Panc1 (cell line): ENCODE measurements around the gene TLL2. TPM values are rescaled to one million over a fixed set of nuclear protein-coding genes. Genes with fewer than 3 reads are reported as not detected.

ENCODE experiments used
- ATAC-seq: fragments of 200-7000 bp; cut with Tn5 transposase; 2 replicates; pipeline ENCODE4 v1.9.1; 2020; ENCODE audit warnings: mild to moderate bottlenecking, moderate library complexity
- BruUV-seq: library from RNA; stranded (reverse); fragments of 400-500 nt; replicated peaks from 2 replicates; lab custom pipeline; 2021; lab: Mats Ljungman, UMichigan
- CTCF ChIA-PET: fragments of 300-600 bp; sonication (Branson Sonifier 250); formaldehyde crosslinking; loops from one replicate; lab custom pipeline; 2022; ENCODE audit warnings: antibody characterized with exemption; lab: Charles Lee
- POLR2A ChIA-PET: fragments of 300-600 bp; sonication (Branson Sonifier 250); formaldehyde crosslinking; loops from one replicate; lab custom pipeline; 2022; ENCODE audit warnings: antibody characterized with exemption; lab: Charles Lee
- DNase-seq: peaks from one replicate; pipeline ENCODE4 v3.0.0-alpha.2; 2010; ENCODE audit warnings: low read depth, low spot score
- H3K27ac ChIP-seq: 2 replicates; pipeline ENCODE4 v1.5.1; 2011; ENCODE audit warnings: mild to moderate bottlenecking, low read length, inconsistent platforms
- H3K27me3 ChIP-seq: fragments of 200-500 bp; sonication (Bioruptor generic); 2 replicates; pipeline ENCODE4 v1.6.0; 2014; ENCODE audit warnings: low read length, inconsistent platforms; ENCODE audit not compliant: control insufficient read depth, insufficient read depth
- H3K36me3 ChIP-seq: fragments of 200-500 bp; sonication (Bioruptor generic); 2 replicates; pipeline ENCODE4 v1.5.1; 2014; ENCODE audit warnings: inconsistent platforms, mild to moderate bottlenecking, low read length, moderate library complexity; ENCODE audit not compliant: control insufficient read depth, insufficient read depth
- H3K4me1 ChIP-seq: 2 replicates; pipeline ENCODE4 v1.5.1; 2011; ENCODE audit warnings: inconsistent platforms, mild to moderate bottlenecking, low read length, moderate library complexity; ENCODE audit not compliant: control insufficient read depth, insufficient read depth
- H3K4me3 ChIP-seq, 2 experiments: 2 replicates each; pipeline ENCODE4 v1.5.1; 2011 to 2012; ENCODE audit warnings: low read depth in 2 of 2, low read length in 2 of 2, mild to moderate bottlenecking in 2 of 2, inconsistent platforms in 1 of 2, moderate library complexity in 1 of 2
- H3K9me3 ChIP-seq: fragments of 200-500 bp; sonication (Bioruptor generic); 2 replicates; pipeline ENCODE4 v1.5.1; 2014; ENCODE audit warnings: low read depth, mild to moderate bottlenecking, inconsistent platforms, low read length, moderate library complexity; ENCODE audit not compliant: control insufficient read depth, insufficient read depth
- CTCF ChIP-seq: fragments of 450-650 bp; IDR thresholded peaks from 2 replicates; pipeline ENCODE4 v1.5.1; 2017; ENCODE audit warnings: mild to moderate bottlenecking
- POLR2AphosphoS5 ChIP-seq: IDR thresholded peaks from 2 replicates; pipeline ENCODE4 v1.6.1; 2012; ENCODE audit warnings: mild to moderate bottlenecking, low read depth, low read length, moderate library complexity
- REST ChIP-seq, 2 experiments: IDR thresholded peaks; 2 replicates each; pipeline ENCODE4 v1.6.1; 2011 to 2012; ENCODE audit warnings: low read depth in 2 of 2, control low read depth in 1 of 2, low read length in 1 of 2, mild to moderate bottlenecking in 1 of 2, moderate library complexity in 1 of 2; ENCODE audit not compliant: insufficient read depth in 1 of 2
- SIN3A ChIP-seq: IDR thresholded peaks from 2 replicates; pipeline ENCODE4 v1.6.1; 2012; ENCODE audit warnings: low read depth, mild to moderate bottlenecking, low read length, moderate library complexity, borderline replicate concordance; ENCODE audit not compliant: insufficient read depth
- TCF7L2 ChIP-seq: IDR thresholded peaks from 2 replicates; pipeline ENCODE4 v1.6.1; 2011; ENCODE audit warnings: mild to moderate bottlenecking, low read depth, low read length, inconsistent platforms
- in situ Hi-C: cut with HindIII; loops from 2 replicates; pipeline ENCODE4 v1.10.0; 2016; ENCODE audit warnings: low sequenced_read_pairs, low pct_unique_long_range_greater_than_20kb
- intact Hi-C: fragments of 100-400 bp; cut with micrococcal nuclease; formaldehyde crosslinking; loops from one replicate; pipeline ENCODE4 v1.10.0; 2022; ENCODE audit not compliant: unreplicated experiment
- total RNA-seq: library from RNA; stranded (reverse); gene quantifications from one replicate; pipeline ENCODE4 v1.2.1, GENCODE V29; 2021; ENCODE audit not compliant: unreplicated experiment

Gene TLL2
- total RNA-seq, 1 experiment from 2014 or later, result 0.64 TPM

DNA sequence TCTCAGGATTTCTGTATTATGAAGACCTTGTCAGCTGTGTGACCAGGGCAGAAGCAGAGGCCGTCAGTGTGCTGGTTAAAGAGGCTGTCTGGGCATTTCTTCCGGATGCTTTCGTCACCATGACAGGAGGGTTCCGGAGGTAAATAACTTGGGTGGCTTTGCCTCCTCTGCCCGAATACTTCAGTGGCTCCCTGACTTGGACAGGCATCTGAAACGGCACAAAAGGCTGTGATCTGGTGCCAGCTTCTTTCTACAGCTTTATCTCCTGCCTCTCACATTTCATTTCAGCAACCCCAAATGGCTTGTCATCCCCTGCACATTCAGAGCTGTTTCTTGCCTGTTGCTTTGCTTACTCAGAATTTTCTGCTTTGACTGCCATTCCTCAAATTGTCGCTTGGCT, 186.3 kb downstream of the TLL2 start:
- H3K4me1 ChIP-seq, result no peaks in the 10 kb centered on the region
- H3K27ac ChIP-seq, result no peak overlapping the region
- H3K4me3 ChIP-seq, result no peak overlapping the region
- no peaks in the 10 kb centered on the region for H3K36me3 ChIP-seq
- ChIA-PET CTCF (no interaction called here), POLR2A (no interaction called here)
- no peaks in the 10 kb centered on the region for H3K9me3 ChIP-seq
- TF ChIP-seq SIN3A (no peak), REST (IDR thresholded peaks at IDR 0.05; ENCODE audit: insufficient read depth in 1 of 2, low read depth in 2 of 2, low read length in 1 of 2) (no peak), CTCF (no peak), TCF7L2 (no peak), POLR2AphosphoS5 (no peak)
- intact Hi-C loops, result no loop called here
- DNase-seq (no peak), ATAC-seq (no peak)
- in situ Hi-C loops, result no loop called here
- no TSS peak for BruUV-seq
- peaks cover 55% of the 10 kb centered on the region for H3K27me3 ChIP-seq

- DNase-seq (no peak), ATAC-seq (no peak)
- intact Hi-C loops (no loop called here), in situ Hi-C loops (no loop called here)
- ChIA-PET CTCF (no interaction called here), POLR2A (no interaction called here)
- Histone ChIP-seq H3K9me3 (no peaks in the 10 kb centered on the region), H3K4me3 (no peak overlapping the region), H3K36me3 (no peaks in the 10 kb centered on the region), H3K27ac (no peak overlapping the region), H3K27me3 (peaks cover 56% of the 10 kb centered on the region), H3K4me1 (no peaks in the 10 kb centered on the region)
- TF ChIP-seq TCF7L2 (no peak), CTCF (no peak), POLR2AphosphoS5 (no peak), REST (IDR thresholded peaks at IDR 0.05; ENCODE audit: insufficient read depth in 1 of 2, low read depth in 2 of 2, low read length in 1 of 2) (no peak), SIN3A (no peak)
- BruUV-seq, result no TSS peak
These were observed 187.9 kb downstream of the TLL2 start for GRCh38 chr10:96325719-96326373.
